IPS-20b (cell line): ENCODE results near the gene NELFE.
"Not testable (repeated sequence)": the region's sequence is repeated elsewhere in the genome, so short reads cannot be mapped to it uniquely, and the experiment has no call there.

Experiments
- H3K27ac ChIP-seq: one replicate; pipeline ENCODE4 v1.5.1; 2013; ENCODE audit warnings: low read length
- H3K27me3 ChIP-seq: 2 replicates; pipeline ENCODE4 v1.6.1; 2013; ENCODE audit warnings: mild to moderate bottlenecking, low read length, inconsistent platforms; ENCODE audit not compliant: insufficient read depth
- H3K36me3 ChIP-seq: 2 replicates; pipeline ENCODE4 v1.6.1; 2013; ENCODE audit warnings: low read depth, mild to moderate bottlenecking, inconsistent platforms, low read length, moderate library complexity; ENCODE audit not compliant: insufficient read depth
- H3K4me1 ChIP-seq: 2 replicates; pipeline ENCODE4 v1.6.1; 2013; ENCODE audit warnings: mild to moderate bottlenecking, control low read depth, inconsistent platforms, low read length, moderate library complexity; ENCODE audit not compliant: insufficient read depth
- H3K4me3 ChIP-seq: 2 replicates; pipeline ENCODE4 v1.5.1; 2013; ENCODE audit warnings: mild to moderate bottlenecking, low read length, inconsistent platforms
- H3K9ac ChIP-seq: 2 replicates; pipeline ENCODE4 v1.6.1; 2013; ENCODE audit warnings: low read depth, mild to moderate bottlenecking, inconsistent platforms, low read length, moderate library complexity
- H3K9me3 ChIP-seq: 2 replicates; pipeline ENCODE4 v1.6.1; 2013; ENCODE audit warnings: mild to moderate bottlenecking, low read depth, low read length, inconsistent platforms; ENCODE audit not compliant: insufficient read depth

The NELFE gene

DNA sequence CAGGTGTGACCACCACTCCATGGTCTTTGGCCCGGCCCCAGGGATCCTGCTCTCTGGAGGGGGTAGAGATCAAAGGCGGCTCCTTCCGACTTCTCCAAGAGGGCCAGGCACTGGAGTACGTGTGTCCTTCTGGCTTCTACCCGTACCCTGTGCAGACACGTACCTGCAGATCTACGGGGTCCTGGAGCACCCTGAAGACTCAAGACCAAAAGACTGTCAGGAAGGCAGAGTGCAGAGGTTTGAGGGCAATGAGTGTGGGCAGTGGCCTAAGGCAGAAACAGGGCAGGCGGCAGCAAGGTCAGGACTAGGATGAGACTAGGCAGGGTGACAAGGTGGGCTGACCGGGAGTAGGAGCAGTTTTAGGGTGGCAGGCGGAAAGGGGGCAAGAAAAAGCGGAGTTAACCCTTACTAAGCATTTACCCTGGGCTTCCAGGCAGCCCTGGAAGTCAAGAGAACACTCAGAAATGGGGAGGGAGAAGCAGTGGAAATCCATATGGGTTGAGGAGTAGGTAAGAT lies 12.3 kb downstream of the NELFE start:
- no peaks in the 10 kb centered on the region for H3K9me3 ChIP-seq
- H3K9ac ChIP-seq, result no peak overlapping the region
- peaks cover 42% of the 10 kb centered on the region for H3K27me3 ChIP-seq
- no peak overlapping the region for H3K27ac ChIP-seq
- H3K4me1 ChIP-seq, result no peaks in the 10 kb centered on the region
- peaks cover 8% of the 10 kb centered on the region for H3K36me3 ChIP-seq
- no peak overlapping the region for H3K4me3 ChIP-seq

GRCh38 chr6:31945507-31946369 lies 13.0 kb downstream of the NELFE start, which contains the start of gene CFB:
TSS of gene CFB (plus strand) at chr6:31946095. CDS start at chr6:31946222, 127 bp downstream.
- no peaks in the 10 kb centered on the region for H3K4me1 ChIP-seq
- H3K27ac ChIP-seq, result no peak within 1 kb of the TSS

DNA sequence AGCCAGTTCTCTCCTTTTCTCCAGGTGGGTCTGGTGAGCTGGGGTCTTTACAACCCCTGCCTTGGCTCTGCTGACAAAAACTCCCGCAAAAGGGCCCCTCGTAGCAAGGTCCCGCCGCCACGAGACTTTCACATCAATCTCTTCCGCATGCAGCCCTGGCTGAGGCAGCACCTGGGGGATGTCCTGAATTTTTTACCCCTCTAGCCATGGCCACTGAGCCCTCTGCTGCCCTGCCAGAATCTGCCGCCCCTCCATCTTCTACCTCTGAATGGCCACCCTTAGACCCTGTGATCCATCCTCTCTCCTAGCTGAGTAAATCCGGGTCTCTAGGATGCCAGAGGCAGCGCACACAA lies 13.6 kb downstream of the NELFE start:
- Histone ChIP-seq H3K4me3 (no peak overlapping the region), H3K36me3 (no peaks in the 10 kb centered on the region), H3K4me1 (no peaks in the 10 kb centered on the region), H3K27me3 (peaks cover 42% of the 10 kb centered on the region), H3K9ac (no peak overlapping the region), H3K27ac (no peak overlapping the region), H3K9me3 (no peaks in the 10 kb centered on the region)

More at GRCh38 chr6:31945507-31946369, 13.0 kb downstream of the NELFE start, which contains the start of gene CFB:
- no peak within 1 kb of the TSS for H3K4me3 ChIP-seq
- H3K9ac ChIP-seq, result no peak within 1 kb of the TSS
- H3K9me3 ChIP-seq, result no peaks in the 10 kb centered on the region
- peaks cover 42% of the 10 kb centered on the region for H3K27me3 ChIP-seq
- peaks cover under 1% of the 10 kb centered on the region; the same call in 1 of the 2 replicates for H3K36me3 ChIP-seq

GRCh38 chr6:31943742-31944141 lies 15.0 kb downstream of the NELFE start:
- Histone ChIP-seq H3K9me3 (no peaks in the 10 kb centered on the region), H3K27ac (no peak overlapping the region), H3K36me3 (no peaks in the 10 kb centered on the region), H3K9ac (no peak overlapping the region), H3K27me3 (peaks cover 42% of the 10 kb centered on the region), H3K4me3 (no peak overlapping the region), H3K4me1 (no peaks in the 10 kb centered on the region)

DNA sequence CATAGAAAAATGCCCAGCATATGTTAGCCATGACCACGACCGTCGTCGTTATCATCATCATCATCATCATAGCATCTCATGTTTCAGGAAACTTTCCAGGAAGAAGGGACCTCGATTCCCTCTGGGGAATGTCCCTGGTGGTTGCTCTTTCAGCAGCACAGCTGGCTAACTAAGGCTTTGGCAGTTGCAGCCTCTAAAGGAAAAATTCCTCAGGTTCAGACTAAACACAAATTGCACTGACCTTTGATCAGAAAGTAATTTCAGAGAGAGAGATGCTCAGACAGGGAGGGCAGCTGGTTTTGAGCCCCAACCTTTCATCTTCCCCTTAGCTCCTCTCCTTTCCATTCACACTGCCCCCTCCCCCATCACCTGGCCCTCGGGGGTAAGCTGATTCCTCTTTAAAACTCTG lies 18.5 kb downstream of the NELFE start:
- no peak overlapping the region for H3K9ac ChIP-seq
- H3K9me3 ChIP-seq, result no peaks in the 10 kb centered on the region
- H3K4me1 ChIP-seq, result no peaks in the 10 kb centered on the region
- no peaks in the 10 kb centered on the region for H3K36me3 ChIP-seq
- no peak overlapping the region for H3K27ac ChIP-seq
- H3K27me3 ChIP-seq, result peaks cover 18% of the 10 kb centered on the region
- no peak overlapping the region for H3K4me3 ChIP-seq

- no peaks in the 10 kb centered on the region for H3K27me3 ChIP-seq
- no peaks in the 10 kb centered on the region for H3K9me3 ChIP-seq
- H3K4me1 ChIP-seq, result no peaks in the 10 kb centered on the region
- no peak overlapping the region for H3K4me3 ChIP-seq
- H3K36me3 ChIP-seq, result no peaks in the 10 kb centered on the region
- no peak overlapping the region for H3K9ac ChIP-seq
- no peak overlapping the region for H3K27ac ChIP-seq
These were observed 22.9 kb downstream of the NELFE start for GRCh38 chr6:31935823-31936222.

DNA sequence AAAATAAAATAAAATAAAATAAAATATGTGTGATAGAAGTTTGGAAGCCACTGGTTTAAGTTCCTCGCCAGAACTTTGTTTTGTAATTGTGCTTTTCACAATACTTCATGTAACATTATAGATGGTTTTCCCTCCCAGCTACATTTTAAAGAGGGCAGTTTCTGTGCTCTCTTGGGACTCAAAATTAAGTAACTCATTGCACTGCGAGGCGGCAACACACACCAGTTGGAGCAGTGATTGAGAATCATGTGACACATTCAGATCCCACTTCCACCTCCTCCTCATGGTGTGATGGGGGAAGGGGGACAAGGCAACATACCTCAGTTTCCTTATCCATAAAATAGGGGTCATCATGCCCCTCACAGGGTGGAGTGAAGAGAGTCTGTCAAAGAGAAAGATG lies 23.8 kb downstream of the NELFE start:
- H3K27ac ChIP-seq, result no peak overlapping the region
- H3K4me1 ChIP-seq, result no peaks in the 10 kb centered on the region
- H3K27me3 ChIP-seq, result no peaks in the 10 kb centered on the region
- no peak overlapping the region for H3K4me3 ChIP-seq
- no peaks in the 10 kb centered on the region for H3K9me3 ChIP-seq
- no peaks in the 10 kb centered on the region for H3K36me3 ChIP-seq
- H3K9ac ChIP-seq, result no peak overlapping the region

DNA sequence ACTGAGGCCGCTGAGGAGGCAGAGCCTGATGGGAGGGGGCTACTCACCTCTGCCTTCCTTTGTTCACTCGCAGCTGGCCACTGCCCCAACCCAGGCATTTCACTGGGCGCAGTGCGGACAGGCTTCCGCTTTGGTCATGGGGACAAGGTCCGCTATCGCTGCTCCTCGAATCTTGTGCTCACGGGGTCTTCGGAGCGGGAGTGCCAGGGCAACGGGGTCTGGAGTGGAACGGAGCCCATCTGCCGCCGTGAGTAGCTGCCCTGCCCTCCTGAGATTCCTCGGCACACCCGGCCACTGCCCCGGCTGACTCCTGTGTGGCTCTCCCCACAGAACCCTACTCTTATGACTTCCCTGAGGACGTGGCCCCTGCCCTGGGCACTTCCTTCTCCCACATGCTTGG lies 25.2 kb downstream of the NELFE start:
- Histone ChIP-seq H3K4me3 (no peak overlapping the region), H3K9ac (no peak overlapping the region)

DNA sequence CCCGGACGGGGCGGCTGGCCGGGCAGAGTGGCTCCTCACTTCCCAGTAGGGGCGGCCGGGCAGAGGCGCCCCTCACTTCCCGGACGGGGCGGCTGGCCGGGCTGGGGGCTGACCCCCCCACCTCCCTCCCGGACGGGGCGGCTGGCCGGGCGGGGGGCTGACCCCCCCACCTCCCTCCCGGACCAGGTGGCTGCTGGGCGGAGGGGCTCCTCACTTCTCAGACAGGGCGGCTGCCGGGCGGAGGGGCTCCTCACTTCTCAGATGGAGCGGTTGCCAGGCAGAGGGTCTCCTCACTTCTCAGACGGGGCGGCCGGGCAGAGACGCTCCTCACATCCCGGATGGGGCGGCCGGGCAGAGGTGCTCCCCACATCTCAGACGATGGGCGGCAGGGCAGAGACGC lies 26.6 kb downstream of the NELFE start:
- H3K9me3 ChIP-seq, H3K4me3 ChIP-seq, H3K4me1 ChIP-seq, H3K27me3 ChIP-seq, H3K27ac ChIP-seq, H3K36me3 ChIP-seq, H3K9ac ChIP-seq: not testable (repeated sequence)

More for the DNA sequence above, 25.2 kb downstream of the NELFE start:
- Histone ChIP-seq H3K27ac (no peak overlapping the region), H3K36me3 (no peaks in the 10 kb centered on the region), H3K4me1 (no peaks in the 10 kb centered on the region), H3K9me3 (no peaks in the 10 kb centered on the region), H3K27me3 (no peaks in the 10 kb centered on the region)

GRCh38 chr6:31930962-31931361 lies 27.8 kb downstream of the NELFE start:
- Histone ChIP-seq H3K4me1 (no peaks in the 10 kb centered on the region), H3K4me3 (no peak overlapping the region), H3K27ac (no peak overlapping the region), H3K9ac (no peak overlapping the region), H3K27me3 (no peaks in the 10 kb centered on the region), H3K36me3 (no peaks in the 10 kb centered on the region), H3K9me3 (no peaks in the 10 kb centered on the region)

DNA sequence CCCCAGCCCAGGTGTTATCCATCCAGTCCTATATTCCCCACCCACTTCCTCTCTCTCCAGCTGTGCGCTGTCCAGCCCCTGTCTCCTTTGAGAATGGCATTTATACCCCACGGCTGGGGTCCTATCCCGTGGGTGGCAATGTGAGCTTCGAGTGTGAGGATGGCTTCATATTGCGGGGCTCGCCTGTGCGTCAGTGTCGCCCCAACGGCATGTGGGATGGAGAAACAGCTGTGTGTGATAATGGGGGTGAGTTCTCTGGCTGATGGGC lies 30.2 kb downstream of the NELFE start:
- Histone ChIP-seq H3K4me3 (no peak overlapping the region), H3K27ac (no peak overlapping the region), H3K27me3 (no peaks in the 10 kb centered on the region), H3K36me3 (no peaks in the 10 kb centered on the region), H3K9ac (no peak overlapping the region), H3K4me1 (no peaks in the 10 kb centered on the region), H3K9me3 (no peaks in the 10 kb centered on the region)

DNA sequence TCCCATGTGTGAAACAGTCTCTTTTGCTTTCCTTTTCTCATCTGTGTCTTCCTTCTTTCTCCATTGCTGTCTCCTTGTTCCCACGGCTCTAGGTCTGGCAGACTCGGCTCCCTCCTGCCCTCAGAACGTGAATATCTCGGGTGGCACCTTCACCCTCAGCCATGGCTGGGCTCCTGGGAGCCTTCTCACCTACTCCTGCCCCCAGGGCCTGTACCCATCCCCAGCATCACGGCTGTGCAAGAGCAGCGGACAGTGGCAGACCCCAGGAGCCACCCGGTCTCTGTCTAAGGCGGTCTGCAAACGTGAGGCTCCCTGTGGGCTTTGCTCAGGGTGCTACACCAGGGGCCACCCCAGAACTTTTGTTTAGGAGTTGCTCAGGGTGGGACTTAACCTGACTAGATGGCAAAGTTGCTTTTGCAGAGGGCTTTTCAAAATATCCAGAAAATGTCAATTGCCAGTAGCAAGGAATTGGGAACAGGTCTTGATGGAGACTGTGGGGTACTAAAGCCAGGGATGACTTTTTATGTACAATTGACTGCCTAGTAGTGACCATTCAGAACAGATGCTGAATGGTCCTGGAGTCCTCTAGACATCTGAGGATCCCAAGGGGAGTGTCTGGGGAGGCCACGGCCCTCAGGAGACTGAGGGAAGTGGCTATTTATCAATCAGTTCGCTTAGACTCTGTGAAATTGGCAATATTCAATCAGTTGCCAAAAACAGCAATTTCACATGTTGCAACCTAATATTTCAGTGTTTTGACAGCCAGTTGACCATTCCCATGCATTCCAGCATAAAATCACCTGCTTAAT lies 30.7 kb downstream of the NELFE start:
- no peak overlapping the region for H3K4me3 ChIP-seq
- no peaks in the 10 kb centered on the region for H3K27me3 ChIP-seq
- H3K4me1 ChIP-seq, result no peaks in the 10 kb centered on the region
- no peaks in the 10 kb centered on the region for H3K36me3 ChIP-seq
- H3K9ac ChIP-seq, result no peak overlapping the region
- H3K27ac ChIP-seq, result no peak overlapping the region
- H3K9me3 ChIP-seq, result no peaks in the 10 kb centered on the region
